ENCODE results near the gene GAS6.

The GAS6 gene

DNA sequence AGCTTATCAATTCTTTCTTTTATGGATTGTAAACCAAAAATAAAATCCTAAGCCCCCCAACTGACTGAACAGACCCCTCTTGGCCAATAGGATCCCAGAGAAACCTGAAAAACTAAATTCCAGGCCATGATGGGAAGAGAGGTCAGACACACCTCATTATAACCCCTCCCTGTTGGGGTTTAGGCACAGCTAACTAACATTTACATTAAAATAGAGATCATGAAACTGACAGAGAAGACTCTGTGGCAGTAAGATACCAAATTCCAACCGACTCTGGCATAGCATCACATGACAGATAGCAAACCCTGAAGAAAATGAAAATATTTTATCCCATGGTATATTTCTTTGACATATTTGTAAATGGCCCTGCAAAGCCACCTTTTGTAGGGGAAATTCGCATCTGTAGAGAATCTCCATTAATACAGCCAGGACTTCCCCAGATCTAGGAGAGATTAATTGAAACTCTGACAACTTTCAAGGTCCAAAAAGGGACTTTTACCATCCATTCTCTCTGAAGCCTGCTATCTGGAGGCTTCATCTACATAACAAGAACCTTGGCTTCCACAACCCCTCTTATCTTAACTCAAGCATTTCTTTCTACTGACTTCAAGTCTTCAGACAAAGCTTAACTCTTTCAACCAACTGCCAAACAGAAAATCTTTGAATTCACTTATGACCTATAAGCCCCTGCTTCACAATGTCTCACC, 27.1 kb upstream of the GAS6 start:
- DNase-seq: no peak
- intact Hi-C loops (cut with DNase I): no loop called here

GRCh38 chr13:113889467-113889866, 25.6 kb upstream of the GAS6 start:
- intact Hi-C loops (cut with DNase I): no loop called here

DNA sequence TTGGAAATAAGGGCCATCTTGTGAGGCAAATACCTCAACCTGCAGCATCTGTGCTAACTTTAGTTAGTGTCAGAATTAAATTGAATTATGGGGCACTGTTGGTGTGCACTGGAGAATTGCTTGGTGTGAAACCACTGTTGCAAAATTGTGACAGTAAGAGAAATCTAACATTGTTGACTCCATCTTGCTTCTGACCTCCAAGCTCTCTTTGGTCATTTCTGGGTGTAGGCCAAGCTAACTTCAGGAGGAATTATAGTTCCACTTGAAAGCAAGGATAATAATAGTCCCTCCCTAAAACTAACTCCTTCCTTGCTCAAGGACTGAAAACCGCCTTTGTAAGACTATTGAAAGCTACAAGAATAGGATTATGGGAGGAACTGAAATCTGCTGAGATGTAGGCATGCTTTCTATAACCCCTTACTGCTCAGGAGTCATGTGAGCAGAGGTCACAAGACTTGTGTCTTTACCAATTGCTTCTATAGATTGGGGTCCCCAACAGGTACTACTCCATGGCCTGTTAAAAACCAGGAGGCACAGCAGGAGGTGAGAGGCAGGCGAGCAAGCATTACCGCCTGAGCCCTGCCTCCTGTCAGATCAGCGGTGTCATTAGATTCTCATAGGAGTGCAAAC, 24.9 kb upstream of the GAS6 start:
- intact Hi-C loops (cut with DNase I): no loop called here

More at GRCh38 chr13:113889467-113889866, 25.6 kb upstream of the GAS6 start:
- DNase-seq: no peak

DNA sequence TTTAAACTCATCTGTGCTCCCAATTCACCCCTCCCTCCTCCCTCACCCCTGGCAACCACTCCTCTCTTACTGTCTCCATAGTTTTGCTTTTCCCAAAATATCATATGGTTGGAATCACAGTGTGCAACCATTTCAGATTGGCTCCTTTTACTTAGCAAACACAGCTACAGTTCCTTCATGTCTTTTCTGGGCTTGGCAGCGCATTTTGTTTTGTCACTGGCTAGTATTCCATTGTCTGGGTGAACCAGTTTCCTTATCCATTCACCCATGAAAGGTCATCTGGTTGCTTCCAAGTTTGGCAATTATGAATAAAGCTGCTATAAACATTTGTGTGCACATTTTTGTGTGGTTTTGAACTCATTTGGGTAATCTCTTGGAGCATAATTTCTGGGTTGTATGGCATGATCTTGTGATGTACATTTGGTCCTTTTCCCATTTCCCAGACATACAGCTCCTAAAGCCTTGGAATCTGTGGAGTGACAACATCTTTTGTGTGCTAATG, 23.9 kb upstream of the GAS6 start:
- intact Hi-C loops (cut with DNase I): no loop called here
- no peak for DNase-seq

More for the DNA sequence above, 24.9 kb upstream of the GAS6 start:
- DNase-seq: no peak

DNA sequence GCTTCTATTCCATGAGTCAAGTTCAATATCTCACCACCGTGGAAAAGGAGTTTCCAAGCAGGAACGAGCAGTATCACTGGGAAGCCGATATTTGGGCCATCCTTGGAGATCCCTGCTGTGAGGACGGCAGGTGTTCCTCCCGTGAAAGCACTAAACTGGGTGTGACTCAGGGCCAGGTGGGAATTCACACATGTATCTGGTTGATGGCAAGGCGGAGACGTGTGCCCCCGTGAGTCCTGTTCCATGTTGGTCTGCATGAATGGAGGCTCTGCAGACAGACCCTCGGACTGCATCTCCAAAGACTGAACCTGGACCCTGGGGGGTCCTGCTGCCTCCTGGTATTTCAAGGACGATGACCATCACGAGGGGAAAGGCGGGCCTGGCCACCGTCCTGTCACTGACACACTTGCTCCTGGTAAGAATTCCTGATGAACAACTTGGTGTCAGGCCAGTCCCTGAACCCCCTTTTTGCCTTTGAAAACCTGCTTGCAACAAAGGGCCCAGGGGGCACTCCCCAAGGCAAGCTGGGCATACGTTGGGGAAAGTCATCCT, 22.8 kb upstream of the GAS6 start:
- intact Hi-C loops (cut with DNase I): no loop called here
- DNase-seq: no peak

DNA sequence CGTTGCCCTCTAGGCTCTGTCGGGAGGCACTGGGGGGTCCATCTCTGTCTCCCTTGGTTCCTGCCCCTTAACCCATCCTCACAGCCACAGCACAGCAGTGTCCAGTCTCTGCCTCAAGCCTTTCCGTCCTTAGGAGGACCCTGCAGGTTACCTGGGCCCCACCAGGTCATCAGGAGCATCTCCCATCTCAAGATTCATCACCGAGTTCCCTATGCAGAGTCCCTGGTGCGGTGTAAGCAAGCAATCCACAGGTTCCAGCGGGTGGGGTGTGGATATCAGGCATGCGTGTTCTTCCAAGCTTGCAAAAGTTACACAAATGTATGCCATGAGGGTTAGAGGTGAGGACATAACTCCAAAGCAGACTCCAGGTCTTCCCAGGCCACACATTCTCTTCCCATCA, 20.9 kb upstream of the GAS6 start:
- intact Hi-C loops (cut with DNase I): no loop called here
- no peak for DNase-seq

GRCh38 chr13:113883921-113884804, 20.3 kb upstream of the GAS6 start:
- intact Hi-C loops (cut with DNase I): no loop called here
- DNase-seq: peak in 1 of 42 donors; percentile 37

DNA sequence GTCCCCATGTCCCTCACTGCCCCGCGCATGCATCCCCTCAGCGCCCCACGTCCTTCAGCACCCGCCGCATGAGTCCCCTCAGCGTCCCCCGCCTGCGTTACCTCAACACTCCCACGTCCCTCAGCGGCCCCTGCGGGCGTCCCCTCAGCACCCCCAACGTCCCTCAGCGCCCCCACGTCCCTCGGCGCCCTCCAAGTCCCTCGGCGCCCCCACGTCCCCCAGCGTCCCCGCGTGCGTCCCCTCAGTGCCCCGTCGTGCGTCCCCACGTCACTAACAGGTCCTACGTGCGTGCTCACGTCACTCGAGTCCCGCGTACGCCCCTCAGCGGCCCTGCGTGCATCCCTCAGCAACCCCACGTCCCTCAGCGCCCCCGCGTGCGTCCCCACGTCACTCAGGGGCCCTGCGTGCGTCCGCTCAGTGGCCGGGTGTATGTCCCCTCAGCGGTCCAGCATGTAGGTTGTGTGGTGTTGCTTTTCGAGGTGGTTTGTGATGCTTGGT, 19.5 kb upstream of the GAS6 start:
- no peak for DNase-seq
- intact Hi-C loops (cut with DNase I): no loop called here

- DNase-seq: peak in 1 of 42 donors; percentile 43
- intact Hi-C loops (cut with DNase I): no loop called here
These were observed 18.8 kb upstream of the GAS6 start for GRCh38 chr13:113882716-113883115.

DNA sequence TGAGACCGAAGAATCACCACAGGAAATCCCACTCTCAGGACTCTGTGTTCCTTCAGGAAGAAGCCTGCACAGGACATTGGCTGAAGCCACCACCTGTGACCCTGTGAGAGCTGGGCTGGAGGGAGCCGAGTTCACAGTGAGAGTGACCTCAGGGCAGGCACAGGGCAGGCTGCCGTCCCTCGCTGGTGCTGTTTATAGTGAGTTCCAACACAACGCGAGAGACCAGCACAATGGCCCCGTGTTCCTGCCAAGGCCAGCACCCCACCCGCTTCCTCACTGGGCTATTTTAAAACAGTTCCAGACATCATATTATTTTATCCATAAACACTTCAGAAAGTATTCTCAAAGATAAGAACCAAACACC, 18.4 kb upstream of the GAS6 start:
- peak in 1 of 42 donors; percentile 43 for DNase-seq
- intact Hi-C loops (cut with DNase I): no loop called here

GRCh38 chr13:113881614-113882266, 17.9 kb upstream of the GAS6 start:
- no peak for DNase-seq
- intact Hi-C loops (cut with DNase I): no loop called here

DNA sequence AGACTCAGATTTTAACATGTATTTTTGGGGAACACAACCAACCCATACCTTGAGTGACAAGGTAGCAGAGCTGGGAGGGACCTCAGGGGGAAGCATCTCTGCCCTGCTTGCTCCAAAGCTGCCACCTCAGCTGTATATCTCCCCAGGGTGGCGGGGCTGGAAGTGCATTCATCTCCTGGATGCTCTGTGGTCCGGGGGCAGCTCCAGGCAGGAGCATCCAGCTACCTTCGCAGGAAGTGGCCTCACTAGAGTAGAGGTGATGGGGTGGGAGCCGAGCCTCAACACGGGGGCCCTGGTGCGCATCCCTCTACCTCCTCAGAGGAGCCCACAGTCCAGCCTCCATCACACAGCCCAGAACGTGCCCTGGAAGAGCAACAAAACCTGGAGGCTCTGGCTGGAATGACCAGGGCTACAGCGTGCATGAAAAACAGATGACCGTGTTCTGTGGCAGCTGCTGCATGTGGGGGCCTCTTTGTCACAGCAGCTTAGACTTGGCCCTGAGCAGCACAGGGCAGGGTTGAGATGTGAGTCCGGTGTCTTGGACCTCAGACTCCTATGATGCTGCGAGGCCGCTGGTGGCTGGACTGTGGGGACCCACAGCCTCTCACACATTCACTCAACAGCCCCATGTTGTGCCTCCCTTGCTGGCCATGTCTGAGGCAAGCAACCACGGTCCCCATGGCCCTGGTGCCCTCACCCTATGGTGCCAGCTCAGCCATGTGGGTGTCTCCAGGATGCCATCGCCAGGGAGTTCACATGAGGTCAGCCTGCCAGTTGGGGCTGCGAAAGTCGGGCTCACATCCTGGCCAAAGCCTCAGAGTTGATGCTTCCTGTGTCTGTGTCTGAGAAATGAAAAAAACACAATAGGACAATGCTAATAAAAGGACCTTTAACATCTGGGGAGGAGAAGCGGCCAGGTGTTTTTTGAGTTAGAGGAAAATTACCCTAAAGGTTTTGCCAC, 17.1 kb upstream of the GAS6 start:
- intact Hi-C loops (cut with DNase I): no loop called here
- peak in 2 of 42 donors; percentile 12 to 35 for DNase-seq

GRCh38 chr13:113879494-113880360, 15.9 kb upstream of the GAS6 start:
- peak in 1 of 42 donors; percentile 5 for DNase-seq
- intact Hi-C loops (cut with DNase I): no loop called here

DNA sequence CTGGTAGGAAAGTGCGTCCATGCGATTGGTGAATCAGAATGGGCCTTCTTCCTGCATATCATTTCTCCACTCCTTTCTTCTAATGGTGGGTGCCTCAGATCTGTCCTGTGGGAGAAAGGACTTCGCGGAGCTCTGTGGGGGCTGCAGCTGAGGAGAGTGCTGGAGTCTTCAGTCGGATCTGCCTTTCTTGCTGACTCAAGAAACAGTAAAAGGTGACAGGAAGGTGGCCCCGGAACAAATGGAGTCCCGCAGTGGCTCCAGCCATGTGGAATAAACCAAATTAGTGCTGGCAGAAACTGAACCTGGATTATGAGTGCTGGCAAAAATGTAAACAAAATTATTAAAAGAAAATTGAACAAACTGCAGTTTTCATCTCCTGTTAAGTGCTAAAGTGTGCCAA, 15.1 kb upstream of the GAS6 start:
- DNase-seq: peak in 1 of 42 donors; percentile 5
- intact Hi-C loops (cut with DNase I): no loop called here

DNA sequence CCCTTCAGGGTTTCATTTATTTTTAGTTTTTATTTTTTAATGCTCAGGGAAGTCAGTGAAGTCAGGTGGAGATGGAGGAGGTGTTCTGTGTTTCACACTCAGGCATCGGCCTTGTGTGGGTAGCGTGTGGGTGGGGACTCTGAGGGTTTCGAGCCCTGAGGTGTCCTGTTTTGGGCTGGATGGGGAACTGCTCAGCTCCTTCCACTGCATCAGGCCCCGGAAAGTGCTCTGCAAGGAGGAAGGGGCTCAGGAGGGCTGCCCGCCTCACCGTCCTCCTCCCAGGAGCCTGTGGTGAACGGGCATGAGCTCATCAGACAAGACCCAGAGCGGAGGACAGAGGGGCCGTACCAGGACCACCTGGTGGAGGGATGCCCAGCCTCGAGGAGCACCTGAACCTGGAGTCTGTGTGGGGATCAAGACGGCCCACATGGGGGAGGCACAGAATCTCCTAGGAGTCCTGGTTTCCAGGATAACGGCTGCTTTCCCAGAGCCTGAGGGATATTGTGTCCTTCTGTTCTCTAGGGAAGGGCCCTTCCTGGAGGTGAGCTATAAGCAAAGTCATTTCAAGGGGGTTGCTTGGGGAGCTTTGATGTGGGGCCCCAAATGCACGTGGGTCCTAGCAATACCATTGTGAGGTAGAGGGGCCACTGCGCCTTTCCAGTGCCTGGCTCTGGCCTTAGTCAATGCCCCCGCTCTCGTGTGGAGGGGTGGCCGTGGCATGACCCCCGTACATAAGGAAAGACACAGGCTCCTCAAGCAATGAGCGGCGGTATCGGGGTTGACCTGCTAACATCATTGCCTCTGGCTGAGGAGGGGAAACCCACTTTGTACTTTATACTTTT, 13.5 kb upstream of the GAS6 start:
- intact Hi-C loops (cut with DNase I): no loop called here
- peak in 9 of 42 donors; percentile 9 to 68 (median 46) for DNase-seq
